ENCODE results near the gene PDZD8.
"Not testable (repeated sequence)": the region's sequence is repeated elsewhere in the genome, so short reads cannot be mapped to it uniquely, and the experiment has no call there.

Gene PDZD8

GRCh38 chr10:117342641-117343040 is 32.6 kb downstream of the PDZD8 start:
- no peak for DNase-seq

GRCh38 chr10:117341061-117341460 is 34.2 kb downstream of the PDZD8 start:
- DNase-seq = no peak

- DNase-seq = no peak
These were observed 35.3 kb downstream of the PDZD8 start for GRCh38 chr10:117339979-117340378.

GRCh38 chr10:117339578-117339977 is 35.7 kb downstream of the PDZD8 start:
- DNase-seq = no peak

- no peak for DNase-seq
These were observed 40.3 kb downstream of the PDZD8 start for GRCh38 chr10:117334926-117335325.

GRCh38 chr10:117334066-117334465 is 41.2 kb downstream of the PDZD8 start:
- no peak for DNase-seq

GRCh38 chr10:117327262-117327661 is 48.0 kb downstream of the PDZD8 start:
- DNase-seq = no peak

- DNase-seq = no peak
These were observed 50.9 kb downstream of the PDZD8 start for GRCh38 chr10:117324367-117324766.

- no peak for DNase-seq
These were observed 53.0 kb downstream of the PDZD8 start for GRCh38 chr10:117322260-117322659.

- no peak for DNase-seq
These were observed 55.1 kb downstream of the PDZD8 start for GRCh38 chr10:117320050-117320665.

- DNase-seq = no peak
These were observed 56.3 kb downstream of the PDZD8 start for GRCh38 chr10:117318909-117319308.

GRCh38 chr10:117316701-117317100 is 58.5 kb downstream of the PDZD8 start:
- DNase-seq = no peak

- DNase-seq = no peak
These were observed 61.6 kb downstream of the PDZD8 start for GRCh38 chr10:117313641-117314040.

GRCh38 chr10:117312430-117312829 is 62.8 kb downstream of the PDZD8 start:
- DNase-seq = no peak

- DNase-seq = no peak
These were observed 64.0 kb downstream of the PDZD8 start for GRCh38 chr10:117311261-117311660.

GRCh38 chr10:117306674-117307073 is 68.6 kb downstream of the PDZD8 start:
- no peak for DNase-seq

GRCh38 chr10:117303451-117303850 is 71.8 kb downstream of the PDZD8 start:
- not testable (repeated sequence) for DNase-seq

- DNase-seq = no peak
These were observed 74.6 kb downstream of the PDZD8 start for GRCh38 chr10:117300671-117301070.

- DNase-seq = no peak
These were observed 75.8 kb downstream of the PDZD8 start for GRCh38 chr10:117299435-117299834.

- no peak for DNase-seq
These were observed 77.0 kb downstream of the PDZD8 start for GRCh38 chr10:117298219-117298618.

- DNase-seq = no peak
These were observed 80.5 kb downstream of the PDZD8 start for GRCh38 chr10:117294735-117295134.

GRCh38 chr10:117294039-117294645 is 81.1 kb downstream of the PDZD8 start:
- no peak for DNase-seq

- DNase-seq = not testable (repeated sequence)
These were observed 84.4 kb downstream of the PDZD8 start for GRCh38 chr10:117290872-117291271.

GRCh38 chr10:117284716-117285494 is 90.3 kb downstream of the PDZD8 start:
- DNase-seq = no peak
